ENCODE data around the gene R3HDM2. TPM values are rescaled to one million over a fixed set of nuclear protein-coding genes. Genes with fewer than 3 reads are reported as not detected.

The R3HDM2 gene
- polyA plus RNA-seq, 6 donors from 2014 or later, result 2.9 to 20.4 (median 10.2) TPM

DNA sequence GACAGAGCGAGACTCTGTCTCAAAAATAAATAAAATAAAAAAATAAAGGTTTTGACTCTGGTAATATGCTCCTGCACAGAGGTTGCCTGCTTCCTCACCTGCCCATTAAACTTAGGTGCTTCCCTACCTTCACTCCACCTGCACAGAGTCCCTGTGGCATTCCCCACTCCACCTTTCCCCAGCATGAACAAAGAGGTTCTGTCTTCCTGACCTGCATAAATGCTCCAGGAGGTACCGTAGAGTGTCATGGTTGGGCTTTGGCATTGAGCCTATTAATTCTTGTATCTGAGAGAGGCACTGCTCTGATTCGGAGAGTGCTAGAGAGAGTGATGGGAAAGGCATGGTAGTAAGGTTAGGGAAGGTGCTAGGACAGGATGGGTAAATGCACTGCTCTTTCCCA, 42.5 kb upstream of the R3HDM2 start:
- H3K36me3 Mint-ChIP-seq, result peaks cover 7 to 24% of the 10 kb centered on the region in 2 donors
- H3K4me1 Mint-ChIP-seq, result peaks cover 57 to 71% (median 65%) of the 10 kb centered on the region in 3 donors
- H3K4me3 Mint-ChIP-seq, result peak overlapping the region in 3 of 8 donors; percentile 16 to 84 (median 60)
- ATAC-seq (ENCODE audit: low read depth in 2 of 2) (no peak), DNase-seq (no peak)
- no peaks in the 10 kb centered on the region for H3K9me3 Mint-ChIP-seq
- H3K27ac Mint-ChIP-seq, result peak overlapping the region in 5 of 6 donors; percentile 43 to 92 (median 78)
- no peaks in the 10 kb centered on the region for H3K27me3 Mint-ChIP-seq

DNA sequence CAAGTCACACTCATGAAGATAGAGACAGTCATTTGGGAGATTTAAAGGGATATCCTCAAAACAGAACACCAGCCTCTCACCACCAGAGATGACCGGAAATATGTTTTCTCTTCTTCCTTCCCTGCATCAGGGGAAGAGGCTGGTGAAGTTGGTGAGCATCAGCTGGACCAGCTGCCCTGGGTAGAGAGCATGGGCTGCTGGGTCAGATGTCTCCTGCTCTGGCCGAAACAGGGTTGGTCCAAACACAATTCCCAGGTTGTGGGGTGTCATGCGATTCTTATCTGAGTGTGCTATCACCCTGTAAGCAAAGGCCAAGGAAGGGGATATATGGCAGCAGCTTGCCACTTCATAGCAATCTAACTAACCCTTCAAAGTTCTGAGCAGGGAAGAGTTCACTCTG, 41.5 kb upstream of the R3HDM2 start:
- peak overlapping the region in 1 of 8 donors; percentile 18 for H3K4me3 Mint-ChIP-seq
- peak overlapping the region in 4 of 6 donors; percentile 52 to 82 (median 63) for H3K27ac Mint-ChIP-seq
- no peak for ATAC-seq (ENCODE audit: low read depth in 2 of 2)
- peaks cover 55 to 72% (median 64%) of the 10 kb centered on the region in 3 donors for H3K4me1 Mint-ChIP-seq
- H3K36me3 Mint-ChIP-seq, result peaks cover 7 to 34% of the 10 kb centered on the region in 2 donors
- DNase-seq, result no peak
- H3K27me3 Mint-ChIP-seq, result no peaks in the 10 kb centered on the region
- no peaks in the 10 kb centered on the region for H3K9me3 Mint-ChIP-seq

DNA sequence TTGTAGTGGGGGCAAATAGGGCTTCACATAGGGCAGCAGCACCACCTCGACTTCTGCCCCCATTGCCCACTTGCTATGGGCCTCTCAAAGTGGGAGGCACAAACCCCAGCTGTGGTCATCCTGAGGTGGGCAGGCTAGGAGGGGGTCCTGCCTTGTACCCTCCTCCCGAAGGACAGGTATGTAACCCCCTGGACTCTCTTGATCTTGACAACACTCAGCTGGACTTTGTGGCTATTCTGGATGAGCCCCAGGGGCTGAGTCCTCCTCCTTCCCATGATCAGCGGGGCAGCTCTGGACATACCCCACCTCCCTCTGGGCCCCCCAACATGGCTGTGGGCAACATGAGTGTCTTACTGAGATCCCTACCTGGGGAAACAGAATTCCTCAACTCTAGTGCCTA, 40.8 kb upstream of the R3HDM2 start:
- Mint-ChIP-seq H3K9me3 (no peaks in the 10 kb centered on the region), H3K36me3 (peaks cover 11 to 37% of the 10 kb centered on the region in 2 donors), H3K4me3 (peak overlapping the region in 1 of 8 donors; percentile 18), H3K27ac (peak overlapping the region in 4 of 6 donors; percentile 44 to 77 (median 58)), H3K27me3 (no peaks in the 10 kb centered on the region), H3K4me1 (peaks cover 48 to 68% (median 62%) of the 10 kb centered on the region in 3 donors)
- DNase-seq, result no peak
- no peak for ATAC-seq (ENCODE audit: low read depth in 2 of 2)

DNA sequence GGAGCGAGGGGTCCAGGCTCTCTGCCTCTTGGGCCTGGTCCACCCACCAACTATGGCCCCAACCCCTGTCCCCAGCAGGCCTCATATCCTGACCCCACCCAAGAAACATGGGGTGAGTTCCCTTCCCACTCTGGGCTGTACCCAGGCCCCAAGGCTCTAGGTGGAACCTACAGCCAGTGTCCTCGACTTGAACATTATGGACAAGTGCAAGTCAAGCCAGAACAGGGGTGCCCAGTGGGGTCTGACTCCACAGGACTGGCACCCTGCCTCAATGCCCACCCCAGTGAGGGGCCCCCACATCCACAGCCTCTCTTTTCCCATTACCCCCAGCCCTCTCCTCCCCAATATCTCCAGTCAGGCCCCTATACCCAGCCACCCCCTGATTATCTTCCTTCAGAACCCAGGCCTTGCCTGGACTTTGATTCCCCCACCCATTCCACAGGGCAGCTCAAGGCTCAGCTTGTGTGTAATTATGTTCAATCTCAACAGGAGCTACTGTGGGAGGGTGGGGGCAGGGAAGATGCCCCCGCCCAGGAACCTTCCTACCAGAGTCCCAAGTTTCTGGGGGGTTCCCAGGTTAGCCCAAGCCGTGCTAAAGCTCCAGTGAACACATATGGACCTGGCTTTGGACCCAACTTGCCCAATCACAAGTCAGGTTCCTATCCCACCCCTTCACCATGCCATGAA, 40.3 kb upstream of the R3HDM2 start:
- Mint-ChIP-seq H3K4me1 (peaks cover 42 to 63% (median 57%) of the 10 kb centered on the region in 3 donors), H3K36me3 (peaks cover 11 to 37% of the 10 kb centered on the region in 2 donors), H3K27ac (peak overlapping the region in 3 of 6 donors; percentile 65 to 91 (median 70)), H3K4me3 (peak overlapping the region in 1 of 8 donors; percentile 44), H3K9me3 (no peaks in the 10 kb centered on the region), H3K27me3 (no peaks in the 10 kb centered on the region)
- no peak for ATAC-seq (ENCODE audit: low read depth in 2 of 2)
- DNase-seq, result no peak

DNA sequence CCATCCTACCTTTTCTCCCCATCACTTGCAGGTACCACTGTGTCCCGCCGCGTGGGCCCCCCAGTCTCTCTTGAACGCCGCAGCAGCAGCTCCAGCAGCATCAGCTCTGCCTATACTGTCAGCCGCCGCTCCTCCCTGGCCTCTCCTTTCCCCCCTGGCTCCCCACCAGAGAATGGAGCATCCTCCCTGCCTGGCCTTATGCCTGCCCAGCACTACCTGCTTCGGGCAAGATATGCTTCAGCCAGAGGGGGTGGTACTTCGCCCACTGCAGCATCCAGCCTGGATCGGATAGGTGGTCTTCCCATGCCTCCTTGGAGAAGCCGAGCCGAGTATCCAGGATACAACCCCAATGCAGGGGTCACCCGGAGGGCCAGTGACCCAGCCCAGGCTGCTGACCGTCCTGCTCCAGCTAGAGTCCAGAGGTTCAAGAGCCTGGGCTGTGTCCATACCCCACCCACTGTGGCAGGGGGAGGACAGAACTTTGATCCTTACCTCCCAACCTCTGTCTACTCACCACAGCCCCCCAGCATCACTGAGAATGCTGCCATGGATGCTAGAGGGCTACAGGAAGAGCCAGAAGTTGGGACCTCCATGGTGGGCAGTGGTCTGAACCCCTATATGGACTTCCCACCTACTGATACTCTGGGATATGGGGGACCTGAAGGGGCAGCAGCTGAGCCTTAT, 39.6 kb upstream of the R3HDM2 start:
- peak overlapping the region in 1 of 6 donors; percentile 70 for H3K27ac Mint-ChIP-seq
- H3K27me3 Mint-ChIP-seq, result no peaks in the 10 kb centered on the region
- ATAC-seq (ENCODE audit: low read depth in 2 of 2) (no peak), DNase-seq (no peak)
- H3K36me3 Mint-ChIP-seq, result peaks cover 11 to 37% of the 10 kb centered on the region in 2 donors
- H3K4me1 Mint-ChIP-seq, result peaks cover 46 to 65% (median 60%) of the 10 kb centered on the region in 3 donors
- no peak overlapping the region for H3K4me3 Mint-ChIP-seq
- H3K9me3 Mint-ChIP-seq, result no peaks in the 10 kb centered on the region

DNA sequence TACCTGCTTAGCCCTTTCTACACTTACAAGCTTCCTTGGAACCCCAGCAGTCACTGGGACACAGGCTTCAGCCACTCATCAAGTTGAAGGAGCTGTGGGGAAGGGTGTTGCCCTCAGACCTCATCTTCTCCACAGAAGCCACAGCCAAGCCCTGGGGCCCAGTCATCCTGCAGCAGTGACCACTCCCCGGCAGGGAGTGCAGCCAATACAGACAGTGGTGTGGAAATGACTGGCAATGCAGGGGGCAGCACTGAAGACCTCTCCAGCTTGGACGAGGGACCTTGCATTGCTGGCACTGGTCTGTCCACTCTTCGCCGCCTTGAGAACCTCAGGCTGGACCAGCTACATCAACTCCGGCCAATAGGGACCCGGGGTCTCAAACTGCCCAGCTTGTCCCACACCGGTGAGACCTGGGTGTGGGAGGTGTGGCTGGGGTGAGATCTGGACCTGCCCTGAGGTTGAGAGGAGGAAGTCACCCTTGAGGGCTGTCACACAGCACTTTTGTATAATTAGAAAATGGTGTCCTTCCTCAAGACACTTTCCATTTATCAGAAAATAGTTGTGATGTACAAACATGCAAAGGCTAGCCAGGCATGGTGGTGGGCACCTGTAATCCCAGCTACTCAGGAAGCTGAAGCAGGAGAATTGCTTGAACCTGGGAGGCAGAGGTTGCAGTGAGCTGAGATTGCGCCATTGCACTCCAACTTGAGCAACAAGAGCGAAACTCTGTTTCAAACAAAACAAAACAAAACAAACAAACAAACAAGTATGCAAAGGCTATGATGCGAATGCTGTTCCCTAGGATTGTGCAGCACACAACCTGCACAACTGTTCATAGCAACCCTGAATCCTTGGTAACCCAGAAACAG, 38.7 kb upstream of the R3HDM2 start:
- DNase-seq (no peak), ATAC-seq (ENCODE audit: low read depth in 2 of 2) (no peak)
- peaks cover 41 to 63% (median 55%) of the 10 kb centered on the region in 3 donors for H3K4me1 Mint-ChIP-seq
- H3K27me3 Mint-ChIP-seq, result no peaks in the 10 kb centered on the region
- H3K9me3 Mint-ChIP-seq, result no peaks in the 10 kb centered on the region
- H3K27ac Mint-ChIP-seq, result peak overlapping the region in 1 of 6 donors; percentile 60
- peaks cover 8 to 32% of the 10 kb centered on the region in 2 donors for H3K36me3 Mint-ChIP-seq
- no peak overlapping the region for H3K4me3 Mint-ChIP-seq

DNA sequence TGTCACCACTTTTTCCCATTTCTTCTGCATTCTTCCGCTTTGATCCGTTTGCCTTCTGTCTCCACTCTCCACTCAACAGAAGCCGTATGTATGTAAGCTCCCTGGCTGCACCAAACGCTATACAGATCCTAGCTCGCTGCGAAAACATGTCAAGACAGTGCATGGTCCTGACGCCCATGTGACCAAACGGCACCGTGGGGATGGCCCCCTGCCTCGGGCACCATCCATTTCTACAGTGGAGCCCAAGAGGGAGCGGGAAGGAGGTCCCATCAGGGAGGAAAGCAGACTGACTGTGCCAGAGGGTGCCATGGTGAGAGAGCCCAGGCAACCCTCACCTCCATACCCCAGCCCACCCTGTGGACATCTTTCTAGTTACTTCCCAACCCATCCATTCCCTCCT, 37.1 kb upstream of the R3HDM2 start:
- Mint-ChIP-seq H3K9me3 (no peaks in the 10 kb centered on the region), H3K27me3 (no peaks in the 10 kb centered on the region), H3K4me1 (peaks cover 32 to 57% (median 46%) of the 10 kb centered on the region in 3 donors), H3K27ac (peak overlapping the region in 3 of 6 donors; percentile 72 to 89 (median 74)), H3K4me3 (peak overlapping the region in 1 of 8 donors; percentile 40), H3K36me3 (peaks cover 4 to 16% of the 10 kb centered on the region in 2 donors)
- DNase-seq, result no peak
- ATAC-seq (ENCODE audit: low read depth in 2 of 2), result no peak

DNA sequence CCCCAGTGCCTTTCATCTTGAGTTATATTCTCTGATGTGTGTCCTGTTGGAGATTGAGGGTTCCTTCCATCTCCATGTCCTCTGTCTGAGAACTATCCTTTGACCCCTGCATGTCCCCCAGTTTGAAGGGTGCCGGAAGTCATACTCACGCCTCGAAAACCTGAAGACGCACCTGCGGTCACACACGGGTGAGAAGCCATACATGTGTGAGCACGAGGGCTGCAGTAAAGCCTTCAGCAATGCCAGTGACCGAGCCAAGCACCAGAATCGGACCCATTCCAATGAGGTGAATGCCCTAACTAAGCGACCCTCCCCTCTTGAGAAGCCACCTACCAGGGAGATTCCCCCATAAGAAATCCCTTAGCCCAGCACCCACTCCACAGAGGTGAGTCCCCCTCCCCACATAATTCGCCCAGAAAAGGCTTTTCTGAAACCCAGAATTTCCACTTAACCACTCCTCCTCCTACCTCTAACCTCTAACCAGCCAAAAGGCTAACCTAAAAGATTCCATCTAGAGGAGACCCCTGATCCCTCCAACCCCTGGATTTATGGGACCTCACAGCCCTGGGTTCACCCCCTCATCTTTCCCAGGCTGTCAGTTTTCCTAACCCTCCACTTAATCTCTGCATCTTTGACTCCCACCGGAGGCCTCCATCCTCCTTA, 36.5 kb upstream of the R3HDM2 start:
- H3K4me3 Mint-ChIP-seq, result peak overlapping the region in 1 of 8 donors; percentile 42
- peak overlapping the region in 4 of 6 donors; percentile 17 to 84 (median 66) for H3K27ac Mint-ChIP-seq
- ATAC-seq (ENCODE audit: low read depth in 2 of 2), result no peak
- H3K27me3 Mint-ChIP-seq, result no peaks in the 10 kb centered on the region
- no peak for DNase-seq
- H3K4me1 Mint-ChIP-seq, result peaks cover 33 to 57% (median 46%) of the 10 kb centered on the region in 3 donors
- H3K36me3 Mint-ChIP-seq, result peaks cover 4 to 16% of the 10 kb centered on the region in 2 donors
- no peaks in the 10 kb centered on the region for H3K9me3 Mint-ChIP-seq

DNA sequence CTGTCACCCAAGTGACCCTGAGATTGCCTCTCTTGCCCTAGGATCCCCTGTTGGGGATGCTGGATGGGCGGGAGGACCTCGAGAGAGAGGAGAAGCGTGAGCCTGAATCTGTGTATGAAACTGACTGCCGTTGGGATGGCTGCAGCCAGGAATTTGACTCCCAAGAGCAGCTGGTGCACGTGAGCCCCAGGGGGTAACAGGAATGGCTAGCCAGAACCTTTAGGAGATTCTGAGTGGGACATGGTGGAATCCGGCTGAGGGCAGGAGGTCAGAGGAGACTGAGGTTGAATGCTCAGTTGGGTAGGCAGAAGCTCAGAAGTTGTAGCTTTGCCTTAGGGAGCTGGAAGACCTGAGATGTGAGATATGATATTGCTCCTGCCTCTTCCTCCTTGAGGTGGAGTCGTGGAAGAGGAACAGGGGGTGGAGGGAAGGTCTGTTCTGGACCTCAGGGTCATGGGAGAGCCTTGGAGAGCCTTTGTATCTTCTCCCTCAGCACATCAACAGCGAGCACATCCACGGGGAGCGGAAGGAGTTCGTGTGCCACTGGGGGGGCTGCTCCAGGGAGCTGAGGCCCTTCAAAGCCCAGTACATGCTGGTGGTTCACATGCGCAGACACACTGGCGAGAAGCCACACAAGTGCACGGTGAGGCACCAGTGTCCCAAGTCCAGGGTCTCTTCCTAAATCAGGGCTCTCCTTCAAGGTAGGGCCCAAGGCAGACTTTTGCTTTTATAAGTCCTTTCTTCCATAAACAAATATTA, 35.1 kb upstream of the R3HDM2 start:
- no peak for ATAC-seq (ENCODE audit: low read depth in 2 of 2)
- no peak for DNase-seq
- no peaks in the 10 kb centered on the region for H3K27me3 Mint-ChIP-seq
- peaks cover 32 to 53% (median 45%) of the 10 kb centered on the region in 3 donors for H3K4me1 Mint-ChIP-seq
- H3K9me3 Mint-ChIP-seq, result no peaks in the 10 kb centered on the region
- peak overlapping the region in 1 of 8 donors; percentile 4 for H3K4me3 Mint-ChIP-seq
- H3K27ac Mint-ChIP-seq, result peak overlapping the region in 4 of 6 donors; percentile 22 to 49 (median 42)
- H3K36me3 Mint-ChIP-seq, result peaks cover 4 to 16% of the 10 kb centered on the region in 2 donors

DNA sequence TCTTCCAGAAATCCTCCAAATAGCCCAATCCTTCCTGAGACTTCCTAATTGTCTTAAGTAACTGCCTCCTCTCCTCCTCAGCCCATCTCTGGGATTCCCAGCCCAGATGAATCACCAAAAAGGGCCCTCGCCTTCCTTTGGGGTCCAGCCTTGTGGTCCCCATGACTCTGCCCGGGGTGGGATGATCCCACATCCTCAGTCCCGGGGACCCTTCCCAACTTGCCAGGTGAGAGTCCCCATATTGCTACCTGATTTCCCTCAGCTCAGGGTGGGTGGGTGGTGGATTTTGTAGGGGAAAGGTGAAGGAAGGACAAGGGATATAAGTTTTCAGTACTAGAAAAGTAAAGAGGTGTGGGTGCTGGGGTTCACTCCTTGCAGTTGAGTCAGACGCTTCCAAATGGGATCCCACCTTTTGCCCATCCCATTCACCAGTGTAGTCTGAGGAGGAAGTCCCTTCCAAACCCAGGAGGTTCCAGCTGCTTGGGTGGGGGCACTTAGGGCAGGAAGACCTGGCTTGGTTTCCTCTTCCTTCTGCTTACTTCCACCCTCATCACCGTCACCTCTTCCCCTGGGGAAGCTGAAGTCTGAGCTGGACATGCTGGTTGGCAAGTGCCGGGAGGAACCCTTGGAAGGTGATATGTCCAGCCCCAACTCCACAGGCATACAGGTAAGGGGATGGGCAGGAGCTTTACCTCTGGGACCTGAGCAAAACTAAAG, 34.3 kb upstream of the R3HDM2 start:
- no peak for DNase-seq
- Mint-ChIP-seq H3K27ac (peak overlapping the region in 4 of 6 donors; percentile 1 to 76 (median 36)), H3K4me3 (peak overlapping the region in 1 of 8 donors; percentile 66), H3K27me3 (no peaks in the 10 kb centered on the region), H3K4me1 (peaks cover 38 to 55% (median 53%) of the 10 kb centered on the region in 3 donors), H3K36me3 (peaks cover 4 to 16% of the 10 kb centered on the region in 2 donors), H3K9me3 (no peaks in the 10 kb centered on the region)
- no peak for ATAC-seq (ENCODE audit: low read depth in 2 of 2)

DNA sequence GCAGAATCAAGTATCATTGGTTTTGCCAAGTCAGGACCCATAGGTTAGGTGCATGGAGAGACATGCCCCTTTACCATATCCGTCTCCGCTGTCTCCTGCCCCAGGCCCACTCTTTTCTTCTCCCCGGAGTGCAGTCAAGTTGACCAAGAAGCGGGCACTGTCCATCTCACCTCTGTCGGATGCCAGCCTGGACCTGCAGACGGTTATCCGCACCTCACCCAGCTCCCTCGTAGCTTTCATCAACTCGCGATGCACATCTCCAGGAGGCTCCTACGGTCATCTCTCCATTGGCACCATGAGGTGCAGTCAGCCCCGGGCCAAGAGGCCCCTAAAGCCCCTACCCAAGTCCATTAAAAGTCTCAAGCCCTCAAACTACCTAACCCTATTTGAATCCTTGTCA, 33.7 kb upstream of the R3HDM2 start:
- DNase-seq, result no peak
- ATAC-seq (ENCODE audit: low read depth in 2 of 2), result no peak
- H3K4me1 Mint-ChIP-seq, result peaks cover 42 to 58% (median 52%) of the 10 kb centered on the region in 3 donors
- H3K4me3 Mint-ChIP-seq, result peak overlapping the region in 1 of 8 donors; percentile 66
- no peaks in the 10 kb centered on the region for H3K27me3 Mint-ChIP-seq
- peaks cover 4 to 16% of the 10 kb centered on the region in 2 donors for H3K36me3 Mint-ChIP-seq
- H3K9me3 Mint-ChIP-seq, result no peaks in the 10 kb centered on the region
- peak overlapping the region in 3 of 6 donors; percentile 1 to 85 (median 76) for H3K27ac Mint-ChIP-seq
